Ectodermal cell (in vitro differentiated cells): ENCODE data around the gene NDUFS4.
"Not testable (repeated sequence)": the region's sequence is repeated elsewhere in the genome, so short reads cannot be mapped to it uniquely, and the experiment has no call there.

Experiments
- H3K27ac ChIP-seq: 2 replicates; pipeline ENCODE4 v1.7.0; 2013; ENCODE audit warnings: mild to moderate bottlenecking, low read depth, low read length; ENCODE audit not compliant: insufficient read depth, poor library complexity, severe bottlenecking
- H3K27me3 ChIP-seq: 2 replicates; pipeline ENCODE4 v1.7.0; 2013; ENCODE audit warnings: mild to moderate bottlenecking, low read length; ENCODE audit not compliant: insufficient read depth, control insufficient read depth, poor library complexity, severe bottlenecking
- H3K36me3 ChIP-seq: one replicate; pipeline ENCODE4 v1.7.0; 2013; ENCODE audit warnings: low read length; ENCODE audit not compliant: control insufficient read depth, insufficient read depth
- H3K4me1 ChIP-seq: one replicate; pipeline ENCODE4 v1.7.0; 2013; ENCODE audit warnings: low read length; ENCODE audit not compliant: control insufficient read depth, insufficient read depth
- H3K4me3 ChIP-seq: 2 replicates; pipeline ENCODE4 v1.7.0; 2013; ENCODE audit warnings: low read depth, low read length, control low read depth; ENCODE audit not compliant: insufficient read depth
- H3K9me3 ChIP-seq: 2 replicates; pipeline ENCODE4 v1.7.0; 2013; ENCODE audit warnings: mild to moderate bottlenecking, low read length, moderate library complexity; ENCODE audit not compliant: control insufficient read depth
- WGBS, 2 experiments: methylation state at CpG; one replicate each; pipeline ENCODE4 v1.1.7; 2013; ENCODE audit warnings: missing lambda C conversion rate in 2 of 2; 5-methylcytosine and 5-hydroxymethylcytosine counted together

Gene NDUFS4

GRCh38 chr5:53597894-53598293 lies 37.5 kb downstream of the NDUFS4 start:
- H3K27me3 ChIP-seq, result no peaks in the 10 kb centered on the region
- H3K9me3 ChIP-seq, result no peaks in the 10 kb centered on the region
- no peaks in the 10 kb centered on the region for H3K4me1 ChIP-seq
- H3K4me3 ChIP-seq, result no peak overlapping the region
- H3K36me3 ChIP-seq, result no peaks in the 10 kb centered on the region
- no peak overlapping the region for H3K27ac ChIP-seq
- 95 to 97% methylated on average over 4 of the region's 4 CpGs for WGBS, 2 experiments

- Histone ChIP-seq H3K4me3 (no peak overlapping the region), H3K27me3 (no peaks in the 10 kb centered on the region)
- 93 to 98% methylated on average over 2 to 5 of the region's 5 CpGs for whole genome bisulfite sequencing, 2 experiments
These were observed 41.1 kb downstream of the NDUFS4 start for GRCh38 chr5:53601570-53601969.

GRCh38 chr5:53603009-53603687 lies 42.7 kb downstream of the NDUFS4 start:
- Histone ChIP-seq H3K9me3 (no peaks in the 10 kb centered on the region), H3K27me3 (no peaks in the 10 kb centered on the region), H3K4me3 (no peak overlapping the region), H3K27ac (no peak overlapping the region), H3K36me3 (no peaks in the 10 kb centered on the region), H3K4me1 (no peaks in the 10 kb centered on the region)
- WGBS, 2 experiments, result 94 to 95% methylated on average over 6 of the region's 6 CpGs

More at GRCh38 chr5:53601570-53601969, 41.1 kb downstream of the NDUFS4 start:
- no peak overlapping the region for H3K27ac ChIP-seq
- H3K9me3 ChIP-seq, result no peaks in the 10 kb centered on the region
- no peaks in the 10 kb centered on the region for H3K36me3 ChIP-seq
- no peaks in the 10 kb centered on the region for H3K4me1 ChIP-seq

- WGBS, 2 experiments, result 86 to 94% methylated on average over 2 of the region's 2 CpGs
- Histone ChIP-seq H3K4me3 (no peak overlapping the region), H3K4me1 (no peaks in the 10 kb centered on the region), H3K9me3 (no peaks in the 10 kb centered on the region), H3K27ac (no peak overlapping the region), H3K27me3 (no peaks in the 10 kb centered on the region), H3K36me3 (no peaks in the 10 kb centered on the region)
These were observed 43.9 kb downstream of the NDUFS4 start for GRCh38 chr5:53604309-53604708.

GRCh38 chr5:53607886-53608285 lies 47.4 kb downstream of the NDUFS4 start:
- Histone ChIP-seq H3K27ac (no peak overlapping the region), H3K9me3 (no peaks in the 10 kb centered on the region), H3K4me3 (no peak overlapping the region), H3K36me3 (no peaks in the 10 kb centered on the region), H3K27me3 (no peaks in the 10 kb centered on the region), H3K4me1 (peaks cover 4% of the 10 kb centered on the region)
- WGBS, 2 experiments, result 93 to 100% methylated on average over 1 to 2 of the region's 2 CpGs

GRCh38 chr5:53608897-53609296 lies 48.5 kb downstream of the NDUFS4 start:
- H3K27ac ChIP-seq, H3K9me3 ChIP-seq, H3K36me3 ChIP-seq, H3K4me3 ChIP-seq, H3K27me3 ChIP-seq, H3K4me1 ChIP-seq: not testable (repeated sequence)
- 92 to 94% methylated on average over 4 of the region's 4 CpGs for WGBS, 2 experiments

GRCh38 chr5:53613061-53613460 lies 52.6 kb downstream of the NDUFS4 start:
- Histone ChIP-seq H3K4me1 (peaks cover 4% of the 10 kb centered on the region), H3K9me3 (no peaks in the 10 kb centered on the region), H3K27me3 (no peaks in the 10 kb centered on the region), H3K4me3 (no peak overlapping the region), H3K27ac (no peak overlapping the region), H3K36me3 (no peaks in the 10 kb centered on the region)
- WGBS, 2 experiments, result 64 to 68% methylated on average over 2 of the region's 3 CpGs

GRCh38 chr5:53613536-53613935 lies 53.1 kb downstream of the NDUFS4 start:
- H3K27ac ChIP-seq, result no peak overlapping the region
- H3K4me1 ChIP-seq, result peaks cover 4% of the 10 kb centered on the region

GRCh38 chr5:53614376-53614885 lies 54.0 kb downstream of the NDUFS4 start:
- no peaks in the 10 kb centered on the region for H3K9me3 ChIP-seq
- H3K4me3 ChIP-seq, result no peak overlapping the region
- WGBS, 2 experiments, result 18% methylated on average over 1 of the region's 2 CpGs
- peaks cover 4% of the 10 kb centered on the region for H3K4me1 ChIP-seq
- H3K27ac ChIP-seq, result no peak overlapping the region
- no peaks in the 10 kb centered on the region for H3K27me3 ChIP-seq
- no peaks in the 10 kb centered on the region for H3K36me3 ChIP-seq

More at GRCh38 chr5:53613536-53613935, 53.1 kb downstream of the NDUFS4 start:
- Histone ChIP-seq H3K36me3 (no peaks in the 10 kb centered on the region), H3K4me3 (no peak overlapping the region), H3K27me3 (no peaks in the 10 kb centered on the region), H3K9me3 (no peaks in the 10 kb centered on the region)

- Histone ChIP-seq H3K4me3 (no peak overlapping the region), H3K27me3 (no peaks in the 10 kb centered on the region), H3K36me3 (no peaks in the 10 kb centered on the region), H3K4me1 (no peaks in the 10 kb centered on the region), H3K27ac (no peak overlapping the region), H3K9me3 (no peaks in the 10 kb centered on the region)
- 93 to 94% methylated on average over 3 of the region's 3 CpGs for WGBS, 2 experiments
These were observed 56.6 kb downstream of the NDUFS4 start for GRCh38 chr5:53616939-53617549.
